Ectodermal cell (in vitro differentiated cells): ENCODE data around the gene TRRAP.

Experiments used
- H3K27ac ChIP-seq: 2 replicates; pipeline ENCODE4 v1.7.0; 2013; ENCODE audit warnings: mild to moderate bottlenecking, low read depth, low read length; ENCODE audit not compliant: insufficient read depth, poor library complexity, severe bottlenecking
- H3K27me3 ChIP-seq: 2 replicates; pipeline ENCODE4 v1.7.0; 2013; ENCODE audit warnings: mild to moderate bottlenecking, low read length; ENCODE audit not compliant: insufficient read depth, control insufficient read depth, poor library complexity, severe bottlenecking
- H3K36me3 ChIP-seq: one replicate; pipeline ENCODE4 v1.7.0; 2013; ENCODE audit warnings: low read length; ENCODE audit not compliant: control insufficient read depth, insufficient read depth
- H3K4me1 ChIP-seq: one replicate; pipeline ENCODE4 v1.7.0; 2013; ENCODE audit warnings: low read length; ENCODE audit not compliant: control insufficient read depth, insufficient read depth
- H3K4me3 ChIP-seq: 2 replicates; pipeline ENCODE4 v1.7.0; 2013; ENCODE audit warnings: low read depth, low read length, control low read depth; ENCODE audit not compliant: insufficient read depth
- H3K9me3 ChIP-seq: 2 replicates; pipeline ENCODE4 v1.7.0; 2013; ENCODE audit warnings: mild to moderate bottlenecking, low read length, moderate library complexity; ENCODE audit not compliant: control insufficient read depth
- WGBS, 2 experiments: methylation state at CpG; one replicate each; pipeline ENCODE4 v1.1.7; 2013; ENCODE audit warnings: missing lambda C conversion rate in 2 of 2; 5-methylcytosine and 5-hydroxymethylcytosine counted together

Gene TRRAP

GRCh38 chr7:99019523-99020412, 141.4 kb downstream of the TRRAP start:
- H3K9me3 ChIP-seq = no peaks in the 10 kb centered on the region
- 95% methylated on average over 12 of the region's 12 CpGs for WGBS, 2 experiments
- H3K4me3 ChIP-seq = no peak overlapping the region
- peaks cover 17% of the 10 kb centered on the region for H3K36me3 ChIP-seq
- peak overlapping the region; percentile 16 for H3K27ac ChIP-seq
- no peaks in the 10 kb centered on the region for H3K4me1 ChIP-seq
- no peaks in the 10 kb centered on the region for H3K27me3 ChIP-seq

GRCh38 chr7:99020413-99020715, 142.0 kb downstream of the TRRAP start:
- Histone ChIP-seq H3K36me3 (peaks cover 12% of the 10 kb centered on the region), H3K9me3 (no peaks in the 10 kb centered on the region), H3K4me3 (no peak overlapping the region), H3K27me3 (no peaks in the 10 kb centered on the region), H3K27ac (no peak overlapping the region), H3K4me1 (no peaks in the 10 kb centered on the region)
- 98 to 100% methylated on average over 2 to 3 of the region's 3 CpGs for WGBS, 2 experiments

- Histone ChIP-seq H3K4me3 (no peak overlapping the region), H3K36me3 (peaks cover 3% of the 10 kb centered on the region)
- 92 to 94% methylated on average over 3 of the region's 3 CpGs for WGBS, 2 experiments
Observed at GRCh38 chr7:99021941-99022560, 143.7 kb downstream of the TRRAP start.

GRCh38 chr7:99024066-99024465, 145.7 kb downstream of the TRRAP start:
- Histone ChIP-seq H3K27ac (no peak overlapping the region), H3K36me3 (peaks cover 9% of the 10 kb centered on the region)

More at GRCh38 chr7:99021941-99022560, 143.7 kb downstream of the TRRAP start:
- Histone ChIP-seq H3K9me3 (no peaks in the 10 kb centered on the region), H3K4me1 (no peaks in the 10 kb centered on the region), H3K27me3 (no peaks in the 10 kb centered on the region), H3K27ac (no peak overlapping the region)

GRCh38 chr7:99027241-99027640, 148.9 kb downstream of the TRRAP start:
- H3K27me3 ChIP-seq = no peaks in the 10 kb centered on the region
- 97 to 99% methylated on average over 3 of the region's 3 CpGs for WGBS, 2 experiments
- H3K4me3 ChIP-seq = no peak overlapping the region
- peaks cover 5% of the 10 kb centered on the region for H3K4me1 ChIP-seq
- no peak overlapping the region for H3K27ac ChIP-seq
- H3K9me3 ChIP-seq = no peaks in the 10 kb centered on the region
- peaks cover 33% of the 10 kb centered on the region for H3K36me3 ChIP-seq

More at GRCh38 chr7:99024066-99024465, 145.7 kb downstream of the TRRAP start:
- peaks cover 5% of the 10 kb centered on the region for H3K4me1 ChIP-seq
- H3K4me3 ChIP-seq = no peak overlapping the region
- no peaks in the 10 kb centered on the region for H3K9me3 ChIP-seq
- no peaks in the 10 kb centered on the region for H3K27me3 ChIP-seq

- no peak overlapping the region for H3K4me3 ChIP-seq
- no peak overlapping the region for H3K27ac ChIP-seq
- peaks cover 33% of the 10 kb centered on the region for H3K36me3 ChIP-seq
- no peaks in the 10 kb centered on the region for H3K9me3 ChIP-seq
- peaks cover 5% of the 10 kb centered on the region for H3K4me1 ChIP-seq
- WGBS, 2 experiments = 88 to 90% methylated on average over 20 of the region's 20 CpGs
- H3K27me3 ChIP-seq = no peaks in the 10 kb centered on the region
Observed at GRCh38 chr7:99027841-99028240, 149.5 kb downstream of the TRRAP start.

GRCh38 chr7:99028261-99028973, 150.1 kb downstream of the TRRAP start:
- H3K4me3 ChIP-seq = no peak overlapping the region
- no peaks in the 10 kb centered on the region for H3K27me3 ChIP-seq
- H3K4me1 ChIP-seq = peaks cover 5% of the 10 kb centered on the region
- H3K36me3 ChIP-seq = peaks cover 33% of the 10 kb centered on the region
- H3K27ac ChIP-seq = peak overlapping the region; percentile 45
- no peaks in the 10 kb centered on the region for H3K9me3 ChIP-seq
- 95 to 96% methylated on average over 27 of the region's 27 CpGs for WGBS, 2 experiments

GRCh38 chr7:99029466-99030435, 151.4 kb downstream of the TRRAP start:
- no peaks in the 10 kb centered on the region for H3K9me3 ChIP-seq
- H3K36me3 ChIP-seq = peaks cover 37% of the 10 kb centered on the region
- 96% methylated on average over 9 of the region's 9 CpGs for WGBS, 2 experiments
- H3K27ac ChIP-seq = no peak overlapping the region
- no peaks in the 10 kb centered on the region for H3K27me3 ChIP-seq
- peaks cover 5% of the 10 kb centered on the region for H3K4me1 ChIP-seq
- no peak overlapping the region for H3K4me3 ChIP-seq

GRCh38 chr7:99030457-99030856, 152.1 kb downstream of the TRRAP start:
- Histone ChIP-seq H3K9me3 (no peaks in the 10 kb centered on the region), H3K27ac (no peak overlapping the region), H3K27me3 (no peaks in the 10 kb centered on the region), H3K36me3 (peaks cover 44% of the 10 kb centered on the region), H3K4me1 (peaks cover 5% of the 10 kb centered on the region), H3K4me3 (no peak overlapping the region)
- WGBS, 2 experiments = 94 to 98% methylated on average over 6 of the region's 6 CpGs
